ENCODE data around the gene FMN1. TPM values are rescaled to one million over a fixed set of nuclear protein-coding genes. Genes with fewer than 3 reads are reported as not detected.

FMN1 gene
- total and polyA plus RNA-seq, 2 of the 8 experiments (the other 6 are each of a cell fraction or from before 2014, with no cell fraction given), result 0.27 to 3.7 TPM

DNA sequence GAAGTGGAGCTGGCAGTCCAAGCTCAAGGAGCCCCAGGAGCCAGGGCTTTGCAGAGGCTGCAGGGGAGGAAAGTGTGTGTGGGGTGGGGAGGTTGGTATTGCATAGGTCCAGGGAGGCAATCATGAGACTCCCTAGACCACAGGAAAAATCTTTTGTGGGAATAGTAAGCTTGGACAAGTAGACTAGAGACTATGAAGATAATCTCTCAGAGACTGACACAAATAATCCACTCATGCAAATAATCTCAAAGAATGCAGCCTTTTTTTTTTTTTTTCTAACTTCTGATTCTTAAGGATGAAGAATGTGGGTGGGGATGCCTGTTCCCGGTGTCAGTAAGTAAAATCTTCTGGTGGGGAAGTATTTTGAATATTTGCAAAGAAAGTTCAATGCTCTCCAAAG lies 363.0 kb downstream of the FMN1 start:
- Histone ChIP-seq H3K4me3 (ENCODE audit: extremely low read depth in 1 of 4, insufficient read depth in 2 of 4, low read depth in 3 of 4, low read length in 4 of 4) (no peak overlapping the region), H4K20me1 (replicated peaks in 1 of 2; ENCODE audit: control insufficient read depth in 1 of 2, insufficient read depth in 2 of 2, low read length in 2 of 2) (no peaks in the 10 kb centered on the region), H2BK15ac (ENCODE audit: low read length) (no peak overlapping the region), H3K9me3 (ENCODE audit: insufficient read depth in 2 of 2, low read depth in 1 of 2, low read length in 1 of 2) (no peaks in the 10 kb centered on the region), H3K79me1 (ENCODE audit: low read depth, low read length) (no peaks in the 10 kb centered on the region), H3K36me3 (ENCODE audit: control insufficient read depth in 2 of 4, insufficient read depth in 4 of 4, low read length in 3 of 4) (no peaks in the 10 kb centered on the region), H3K9ac (replicated peaks in 1 of 4; ENCODE audit: extremely low read depth in 1 of 4, low read depth in 3 of 4, low read length in 3 of 4) (no peak overlapping the region), H3K4me2 (ENCODE audit: insufficient read depth in 1 of 2, low read depth in 2 of 2, low read length in 2 of 2) (no peak overlapping the region), H3K56ac (replicated peaks; ENCODE audit: insufficient read length, low read depth, low read length) (no peak overlapping the region), H4K8ac (ENCODE audit: extremely low read depth, insufficient read depth, low read length) (no peak overlapping the region), H2BK120ac (replicated peaks; ENCODE audit: low read depth, low read length) (no peak overlapping the region), H3K4ac (replicated peaks; ENCODE audit: insufficient read length, low read depth, low read length) (no peak overlapping the region), H3K79me2 (ENCODE audit: control insufficient read depth in 1 of 2, insufficient read depth in 2 of 2, low read length in 2 of 2) (no peaks in the 10 kb centered on the region), H3K14ac (ENCODE audit: insufficient read length) (no peak overlapping the region), H3K23ac (ENCODE audit: insufficient read length) (no peak overlapping the region), H3K27ac (ENCODE audit: low read depth, low read length) (no peak overlapping the region), H2AK5ac (ENCODE audit: low read depth, low read length) (no peak overlapping the region), H2BK5ac (ENCODE audit: low read depth, low read length) (no peak overlapping the region), H2BK20ac (ENCODE audit: low read length) (no peak overlapping the region), H3K18ac (ENCODE audit: extremely low read depth, low read length) (no peak overlapping the region), H2AFZ (ENCODE audit: low read length) (no peak overlapping the region), H3K4me1 (replicated peaks in 1 of 4; ENCODE audit: control insufficient read depth in 3 of 4, insufficient read depth in 4 of 4, low read length in 3 of 4) (no peaks in the 10 kb centered on the region), H3K23me2 (ENCODE audit: low read depth, low read length) (no peaks in the 10 kb centered on the region; the same call in 1 of the 2 replicates), H4K5ac (ENCODE audit: insufficient read length, low read depth, low read length) (no peak overlapping the region), H3K27me3 (replicated peaks in 1 of 4; ENCODE audit: control insufficient read depth in 3 of 4, extremely low read depth in 1 of 4, insufficient read depth in 3 of 4, low read length in 3 of 4) (no peaks in the 10 kb centered on the region), H4K91ac (replicated peaks; ENCODE audit: insufficient read length, low read length) (no peak overlapping the region), H2BK12ac (ENCODE audit: low read depth, low read length) (no peak overlapping the region)
- DNase-seq (ENCODE audit: low read depth in 1 of 2, low spot score in 2 of 2) (no peak), FAIRE-seq (no peak)
- no peak for TF ChIP-seq BCL11A (IDR thresholded peaks at IDR 0.05; ENCODE audit: low read depth in 2 of 2, low read length in 2 of 2)
- no peak for TF ChIP-seq TBP (IDR thresholded peaks at IDR 0.05; ENCODE audit: low read depth, low read length)
- TF ChIP-seq, protein P1, sequence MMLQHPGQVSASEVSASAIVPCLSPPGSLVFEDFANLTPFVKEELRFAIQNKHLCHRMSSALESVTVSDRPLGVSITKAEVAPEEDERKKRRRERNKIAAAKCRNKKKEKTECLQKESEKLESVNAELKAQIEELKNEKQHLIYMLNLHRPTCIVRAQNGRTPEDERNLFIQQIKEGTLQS (IDR thresholded peaks at IDR 0.05; ENCODE audit: insufficient read depth, low read depth, low read length), result no peak
- no peak for TF ChIP-seq CBX8 (IDR thresholded peaks at IDR 0.05; ENCODE audit: borderline replicate concordance, low read depth, low read length)
- WGBS, 2 experiments (ENCODE audit: extremely low coverage in 1 of 2, insufficient coverage in 1 of 2, insufficient read length in 1 of 2, insufficient replicate concordance in 2 of 2, low coverage in 1 of 2, low lambda C conversion rate in 2 of 2, missing lambda C conversion rate in 1 of 2), result 100% methylated on average over 1 of the region's 1 CpG; no CpG with 5 or more reads in 1 of the 2 experiments
- ChIA-PET POLR2A (ENCODE audit: partially characterized antibody) (no interaction called here), CTCF (ENCODE audit: partially characterized antibody) (interaction anchor here (0.6 to 6.3 kb wide), 5 partner anchors 13 to 162 kb away, joined by 3 to 65 read pairs (median 8); no protein-coding TSS in a partner anchor)
